ENCODE measurements around the gene KRT82. TPM values are rescaled to one million over a fixed set of nuclear protein-coding genes. Genes with fewer than 3 reads are reported as not detected.
A peak's percentile ranks its signal among the peaks of the same experiment; 100 is the strongest.

The KRT82 gene
- total RNA-seq, 1 donor from 2014 or later: not detected

DNA sequence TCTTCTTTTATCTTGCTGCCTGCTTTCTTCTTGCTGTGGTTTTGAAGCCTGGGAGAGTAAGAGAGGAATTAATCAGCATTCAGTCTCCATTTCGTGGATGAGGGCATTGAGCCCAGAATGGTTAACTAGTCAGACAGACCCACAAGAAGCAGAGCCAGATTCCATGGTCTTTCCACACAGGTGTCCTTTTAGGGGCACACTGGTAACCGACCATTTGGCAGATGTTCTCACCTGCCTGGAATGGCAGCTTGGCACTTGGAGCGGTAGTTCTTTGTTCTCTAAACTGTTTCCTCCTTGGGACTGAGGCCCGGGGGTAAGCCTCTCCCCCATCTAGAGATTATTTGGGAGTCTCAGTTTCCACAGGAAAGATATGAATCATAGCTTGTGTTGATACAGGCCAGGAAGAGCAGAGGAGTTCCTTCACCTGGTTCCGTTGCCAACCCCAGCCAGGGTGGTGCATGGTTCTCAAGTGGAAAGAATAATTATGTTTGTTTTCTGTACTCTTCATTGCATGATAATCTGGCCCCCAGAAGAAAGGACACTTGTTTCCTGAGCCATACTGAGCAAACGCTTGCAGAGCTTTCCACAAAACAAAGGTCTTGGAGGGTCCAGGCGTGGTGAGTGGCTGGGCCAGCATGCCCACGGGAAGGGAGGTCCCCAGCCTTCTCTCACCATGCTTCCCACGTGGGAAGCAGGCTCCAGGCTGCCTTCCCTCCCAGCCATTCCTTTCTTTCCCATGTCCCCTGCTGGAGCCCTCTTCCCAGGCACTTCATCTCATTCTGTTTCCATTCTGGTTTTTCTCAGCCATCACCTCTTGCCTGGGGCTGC is 30.1 kb upstream of the KRT82 start:
- DNase-seq (ENCODE audit: low read depth): peak; percentile 51

DNA sequence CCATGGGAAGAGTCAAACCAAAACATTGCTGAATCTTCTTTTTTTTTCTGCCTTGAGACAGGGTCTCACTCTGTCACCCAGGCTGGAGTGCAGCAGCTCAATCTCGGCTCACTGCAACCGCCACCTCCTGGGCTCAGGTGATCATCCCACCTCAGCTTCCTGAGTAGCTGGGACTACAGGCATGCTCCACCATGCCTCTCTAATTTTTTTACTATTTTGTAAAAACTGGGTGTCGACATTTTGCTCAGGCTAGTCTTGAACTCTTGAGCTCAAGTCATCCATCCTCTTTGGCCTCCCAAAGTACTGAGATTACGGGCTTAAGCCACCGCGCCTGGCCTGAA is 29.5 kb upstream of the KRT82 start:
- no peak for DNase-seq (ENCODE audit: low read depth)

DNA sequence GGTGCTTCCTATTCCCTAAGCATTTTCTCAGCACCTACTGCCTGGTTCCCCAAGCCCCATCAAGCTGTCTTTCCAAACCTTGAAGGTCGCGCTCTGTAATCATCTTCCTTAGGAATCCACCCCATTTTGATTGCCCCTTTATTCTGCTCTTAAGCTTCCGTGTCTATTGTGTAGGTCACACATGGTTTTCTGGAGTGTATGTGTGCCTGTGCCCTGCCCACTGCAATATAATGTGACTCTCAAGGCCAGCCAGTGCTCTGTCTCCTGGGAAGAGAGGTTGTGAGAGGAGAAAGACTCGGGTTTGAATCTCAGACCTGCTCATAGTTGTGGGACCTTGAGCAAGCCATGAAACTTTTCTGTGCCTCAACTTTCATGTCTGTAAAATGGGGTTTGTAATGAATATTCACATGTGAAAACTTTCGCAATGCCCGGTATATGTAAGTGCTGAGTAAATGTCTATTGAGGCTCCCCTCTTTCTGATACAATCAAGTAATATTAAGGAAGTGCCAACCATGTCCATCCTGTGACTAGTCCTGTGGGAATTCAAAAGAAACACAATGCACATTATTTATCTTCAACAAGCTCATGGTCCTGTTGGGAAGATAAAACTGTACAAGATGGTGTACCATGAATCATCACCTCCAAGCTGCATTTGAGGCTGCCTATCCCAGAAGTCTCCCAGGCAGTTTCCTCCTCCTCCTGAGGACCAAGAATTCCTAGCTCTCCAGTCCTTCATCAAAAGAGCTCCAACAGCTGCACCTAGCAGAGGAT is 28.8 kb upstream of the KRT82 start:
- DNase-seq (ENCODE audit: low read depth): peak; percentile 19

DNA sequence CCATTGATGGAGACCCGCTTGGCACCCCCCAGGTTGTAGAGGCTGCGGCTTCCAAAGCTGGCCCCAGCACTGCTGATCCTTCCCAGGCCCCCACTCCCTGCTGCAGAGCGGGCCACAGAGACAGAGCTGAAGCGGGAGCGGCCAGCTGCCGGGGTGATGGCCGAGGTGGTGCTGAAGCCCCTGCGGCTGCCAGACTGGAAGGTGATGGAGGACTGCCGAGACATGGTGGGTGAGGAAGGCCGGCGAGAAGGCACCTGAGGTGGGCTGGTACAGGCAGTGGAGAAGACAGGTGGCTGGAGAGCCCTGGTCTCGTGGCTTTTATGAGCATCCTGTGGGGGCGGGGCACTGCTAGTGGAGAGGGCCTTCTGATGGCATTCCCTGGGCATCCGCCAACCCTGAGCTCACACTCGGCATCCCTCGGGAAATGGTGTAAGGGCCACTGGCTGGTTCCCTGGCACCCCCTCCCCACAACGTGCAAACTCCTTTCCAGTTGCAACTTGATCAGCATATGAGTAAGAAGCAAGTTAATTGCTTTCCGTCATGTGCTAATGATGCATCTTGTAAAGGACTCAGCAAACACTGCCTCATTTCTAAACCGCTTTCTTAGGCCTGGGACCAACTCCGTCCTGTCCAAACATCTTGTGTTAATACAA is 28.1 kb upstream of the KRT82 start, which contains the start of gene KRT75:
TSS of gene KRT75 (minus strand) at position 291 of the 653 bp plus-strand sequence. CDS start at position 224, 67 bp downstream.
- peak; percentile 29 for DNase-seq (ENCODE audit: low read depth)

DNA sequence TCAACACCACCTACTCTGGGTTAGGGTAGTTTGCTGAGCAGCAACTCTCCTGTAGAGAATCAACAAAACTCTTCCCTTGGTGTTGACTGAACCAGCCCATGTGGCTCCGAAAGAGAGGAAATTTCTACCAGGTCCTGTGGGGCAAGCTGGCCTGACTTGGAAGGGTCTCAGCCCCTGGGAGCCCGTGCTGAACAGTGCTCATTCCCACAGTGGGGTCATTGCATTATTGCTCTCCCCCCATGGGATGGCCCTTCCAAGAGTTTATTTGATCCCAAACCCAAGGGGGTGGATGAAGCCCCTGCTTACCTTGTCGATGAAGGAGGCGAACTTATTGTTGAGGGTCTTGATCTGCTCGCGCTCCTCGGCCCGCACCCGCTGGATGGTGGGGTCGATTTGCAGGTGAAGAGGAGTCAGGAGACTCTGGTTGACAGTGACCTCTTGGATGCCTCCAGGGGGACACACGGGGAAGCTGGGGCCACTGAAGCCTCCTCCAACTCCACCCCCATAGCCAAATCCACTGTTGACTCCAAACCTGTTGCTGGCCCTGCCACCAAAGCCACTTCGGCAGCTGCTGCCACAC is 27.5 kb upstream of the KRT82 start:
- no peak for DNase-seq (ENCODE audit: low read depth)

DNA sequence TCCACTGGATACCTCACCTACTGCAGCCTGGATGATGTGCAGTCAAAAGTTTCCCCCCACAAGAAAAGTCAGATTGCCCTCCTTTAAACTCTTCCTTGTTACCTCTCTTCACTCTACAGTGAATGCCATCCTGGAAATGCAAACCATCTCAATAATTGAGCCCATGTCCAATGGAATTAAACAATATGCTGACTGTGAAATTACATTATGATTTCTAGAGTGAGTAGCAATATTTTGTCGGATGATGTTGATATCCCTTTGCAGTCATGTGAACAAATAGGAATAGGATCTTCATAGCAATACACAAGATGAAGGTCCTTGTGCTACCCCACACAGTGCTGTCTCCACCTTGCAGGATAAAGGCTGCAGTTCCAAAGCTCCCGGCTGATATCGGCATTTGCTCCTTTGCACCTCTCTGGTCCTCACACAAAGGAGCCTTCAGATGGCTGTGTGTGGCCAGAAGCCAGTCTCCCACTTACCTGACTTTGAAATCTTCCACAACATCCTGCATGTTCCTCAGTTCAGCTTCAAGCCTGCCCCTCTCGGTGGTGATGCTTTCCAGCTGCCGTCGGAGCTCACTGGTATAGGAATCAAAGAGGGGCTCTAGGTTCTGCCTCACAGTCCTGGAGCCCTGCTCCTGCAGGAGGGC is 26.5 kb upstream of the KRT82 start:
- no peak for DNase-seq (ENCODE audit: low read depth)

DNA sequence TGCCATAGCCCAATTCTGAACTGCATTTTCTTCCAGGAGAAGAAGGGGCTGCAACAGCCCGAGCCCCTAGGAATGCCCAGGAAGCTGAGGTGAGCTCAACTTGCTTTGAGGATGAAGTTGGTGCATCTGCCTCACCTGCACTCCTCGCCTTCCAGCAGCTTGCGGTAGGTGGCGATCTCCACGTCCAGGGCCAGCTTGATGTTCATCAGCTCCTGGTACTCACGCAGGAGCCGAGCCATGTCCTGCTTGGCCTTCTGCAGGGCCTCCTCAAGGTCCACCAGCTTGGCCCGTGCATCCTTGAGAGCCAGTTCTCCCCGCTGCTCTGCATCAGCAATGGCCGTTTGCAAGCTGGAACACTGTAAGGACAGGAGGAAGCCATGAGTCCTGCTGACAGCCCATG is 22.0 kb upstream of the KRT82 start:
- no peak for DNase-seq (ENCODE audit: low read depth)

DNA sequence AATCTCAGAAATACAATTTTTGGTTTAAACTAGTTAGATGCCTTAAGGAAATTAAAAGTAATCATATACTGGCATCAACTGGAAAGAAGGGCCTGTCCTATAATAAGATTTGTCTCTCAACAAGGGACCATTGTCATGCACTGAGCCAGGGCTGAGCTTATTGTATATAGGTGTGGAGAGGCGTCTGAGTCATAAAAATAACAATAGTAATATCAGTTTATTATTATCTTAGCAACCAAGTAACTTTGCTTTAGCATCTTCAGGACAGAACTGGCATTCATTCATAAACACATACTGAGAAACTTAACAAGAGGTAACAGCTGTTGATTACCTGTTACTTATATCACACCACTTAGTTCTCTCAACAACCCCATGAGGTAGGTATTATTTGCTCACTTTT is 20.9 kb upstream of the KRT82 start:
- no peak for DNase-seq (ENCODE audit: low read depth)

DNA sequence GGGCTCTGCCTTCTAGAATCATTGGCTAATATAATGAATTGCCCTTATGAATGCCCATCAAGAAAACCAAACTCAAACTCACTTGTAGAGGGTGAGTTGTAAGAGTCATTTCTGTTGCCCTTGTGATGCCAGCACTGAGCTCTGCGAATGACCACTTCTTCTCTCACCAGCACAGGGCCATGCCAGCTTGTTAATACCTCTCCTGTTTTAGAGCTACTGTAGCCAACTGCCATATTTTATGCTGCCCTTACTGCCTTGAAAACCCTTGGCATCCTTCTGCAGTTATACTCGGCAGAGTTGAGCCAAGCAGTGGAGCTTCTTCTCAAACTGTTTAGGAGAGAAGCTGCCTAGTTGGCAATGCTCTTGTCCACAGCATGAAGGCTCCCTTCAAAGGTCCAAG is 19.9 kb upstream of the KRT82 start:
- no peak for DNase-seq (ENCODE audit: low read depth)

DNA sequence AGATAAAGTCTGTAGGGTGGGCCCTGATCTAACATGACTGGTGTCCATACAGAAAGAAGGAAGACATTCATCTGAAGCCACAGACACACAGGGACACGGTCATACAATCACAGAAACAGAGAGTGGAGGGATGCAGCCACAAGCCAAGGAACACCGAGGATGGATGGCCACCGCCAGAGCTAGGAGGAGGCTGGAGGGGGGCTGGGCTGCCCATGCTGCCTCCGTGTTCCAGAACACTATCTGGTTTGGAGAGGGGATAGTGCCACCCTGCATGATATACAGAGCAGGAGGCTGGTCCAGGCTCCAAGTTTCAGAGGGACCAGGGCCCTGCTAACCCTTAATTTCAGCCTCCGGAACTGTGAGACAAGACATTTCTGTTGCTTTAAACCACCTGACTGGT is 19.3 kb upstream of the KRT82 start:
- no peak for DNase-seq (ENCODE audit: low read depth)

DNA sequence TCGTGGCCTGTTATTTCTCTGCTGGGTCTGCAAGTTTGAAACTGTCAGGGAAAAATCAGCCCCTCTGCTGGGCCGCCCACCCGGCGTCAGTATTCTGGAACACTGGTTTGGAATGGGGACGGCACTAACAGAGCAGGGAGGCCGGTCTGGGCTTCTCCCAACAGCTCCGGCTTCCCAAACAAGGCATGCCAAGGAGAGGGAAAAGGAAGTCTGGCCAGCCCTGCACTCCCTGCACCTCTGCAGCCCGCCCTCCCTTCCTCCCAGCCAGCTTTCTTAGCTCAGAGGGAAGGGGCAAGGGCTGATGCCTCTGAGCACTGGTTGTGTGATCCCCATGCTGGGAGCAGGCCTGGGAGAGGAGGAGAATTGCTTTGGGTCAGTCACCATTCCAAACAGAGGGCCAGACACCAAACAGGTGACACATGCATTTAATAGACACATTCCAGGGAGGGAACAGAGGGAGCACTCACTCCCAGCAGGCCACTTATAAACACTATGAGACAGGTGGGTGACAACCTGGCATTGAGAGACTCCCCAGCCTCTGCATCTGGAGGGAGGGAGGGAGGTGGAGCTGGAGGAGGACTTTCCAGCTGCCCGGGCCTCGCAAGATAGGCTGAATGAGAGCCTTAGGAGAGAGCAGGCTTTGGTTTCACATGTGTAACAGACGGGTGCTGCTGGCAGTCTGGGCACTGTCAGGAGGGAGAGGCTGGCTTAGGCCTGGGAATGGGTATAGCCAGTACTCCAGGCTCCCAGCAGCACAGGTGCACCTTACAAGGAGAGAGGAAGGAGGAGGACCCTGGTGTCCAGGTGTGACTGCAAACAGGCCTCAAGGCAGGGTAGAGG is 17.7 kb upstream of the KRT82 start:
- DNase-seq (ENCODE audit: low read depth): no peak

DNA sequence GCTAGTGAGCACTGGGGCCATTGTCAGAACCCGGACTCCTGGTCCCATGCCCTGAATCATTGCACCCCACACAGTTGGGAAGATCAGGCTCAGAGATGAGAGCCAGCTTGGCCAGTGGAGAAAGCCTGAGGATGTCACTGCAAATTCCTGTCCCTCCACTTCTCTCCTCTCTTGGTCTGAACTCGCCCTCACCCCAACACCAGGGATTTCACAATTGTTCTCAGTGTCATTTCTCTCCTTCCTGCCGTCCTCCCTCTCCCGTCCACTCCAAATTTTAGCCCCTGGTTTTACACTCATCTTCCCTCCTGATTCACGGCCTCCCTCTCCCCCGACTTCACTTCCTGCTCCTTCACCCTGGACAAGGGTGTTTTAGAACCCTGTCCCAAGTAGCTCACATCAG is 16.9 kb upstream of the KRT82 start:
- DNase-seq (ENCODE audit: low read depth): no peak

DNA sequence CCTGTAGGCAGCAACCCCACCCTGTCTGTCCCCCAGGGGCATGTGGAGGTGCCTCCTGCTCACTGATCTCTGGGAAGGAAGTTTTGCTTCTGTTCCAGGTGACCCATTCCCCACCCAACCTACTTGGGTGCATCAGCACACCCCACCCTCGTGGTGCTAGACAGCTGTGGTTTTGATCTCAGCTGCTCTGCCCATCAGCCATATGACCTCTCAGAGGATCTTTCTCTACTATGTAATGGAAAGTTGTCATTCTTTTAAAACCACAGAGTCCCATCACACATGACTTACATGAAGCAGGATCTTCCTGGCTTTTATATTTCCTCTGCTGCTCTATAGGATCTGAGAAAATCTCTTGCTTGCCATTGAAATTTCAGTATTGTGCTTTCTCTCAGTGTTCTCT is 13.5 kb upstream of the KRT82 start:
- DNase-seq (ENCODE audit: low read depth): peak; percentile 13

DNA sequence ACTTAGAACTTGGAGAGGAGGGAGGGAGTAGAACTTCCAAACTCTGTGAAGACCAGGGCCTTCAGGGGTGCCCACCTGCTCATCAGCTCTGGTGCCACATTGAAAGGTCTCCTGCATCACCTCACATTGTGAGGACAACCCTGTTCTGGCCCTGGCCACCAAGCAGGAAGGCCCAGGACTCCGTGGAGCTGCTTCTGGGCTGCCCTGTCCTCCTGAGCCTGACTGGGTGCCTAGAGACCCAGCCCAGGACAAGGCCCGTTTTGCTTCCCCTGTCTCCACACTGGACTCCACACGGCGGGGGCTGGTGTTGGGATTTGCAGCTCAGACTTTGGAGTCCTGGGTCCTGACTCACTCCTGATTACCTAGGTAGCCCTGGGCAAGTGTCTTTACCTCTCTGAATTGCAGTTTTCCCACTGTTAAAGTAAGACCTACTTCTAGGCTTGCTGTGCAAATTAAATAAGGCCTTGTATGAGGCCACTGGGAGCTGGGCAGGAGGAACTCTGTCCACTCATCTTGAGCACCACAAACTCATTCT is 12.5 kb upstream of the KRT82 start:
- no peak for DNase-seq (ENCODE audit: low read depth)

DNA sequence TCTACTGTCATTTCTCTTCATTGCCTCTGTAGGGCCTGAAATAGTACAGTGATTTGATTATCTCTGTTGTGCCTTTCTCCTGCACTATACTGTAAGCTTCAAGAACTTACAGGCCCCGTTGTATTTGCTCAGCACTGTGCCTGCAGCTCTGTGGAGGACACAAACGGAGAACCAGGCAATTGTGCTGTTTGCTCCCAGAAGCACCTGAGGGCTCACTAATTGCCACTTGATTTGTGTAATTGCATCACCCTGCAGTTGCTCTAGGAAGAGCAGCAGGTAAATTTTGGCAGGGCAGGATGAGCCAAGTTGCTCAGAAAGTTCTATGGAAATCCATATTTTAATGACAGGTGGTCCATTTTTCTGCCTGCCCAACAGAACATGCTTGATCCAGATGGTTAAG is 11.6 kb upstream of the KRT82 start:
- DNase-seq (ENCODE audit: low read depth): no peak

DNA sequence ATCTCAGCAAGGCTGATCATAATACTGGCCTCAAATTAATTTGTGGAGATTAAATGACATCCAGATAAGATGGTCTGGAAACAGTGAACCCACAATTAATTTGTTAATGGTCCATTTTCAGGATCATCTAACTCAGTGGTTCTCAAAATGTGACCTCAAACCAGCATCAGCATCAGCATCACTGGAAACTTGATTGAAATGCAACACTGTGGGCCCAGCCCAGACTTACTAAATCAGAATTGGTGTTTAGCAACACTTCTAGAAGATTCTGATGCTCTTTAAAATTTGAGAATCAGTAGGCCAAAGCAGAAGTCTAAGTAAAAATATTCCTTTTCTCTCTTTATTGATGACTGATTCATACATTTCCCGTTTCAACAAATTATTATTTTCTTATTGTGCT is 10.7 kb upstream of the KRT82 start:
- DNase-seq (ENCODE audit: low read depth): no peak

DNA sequence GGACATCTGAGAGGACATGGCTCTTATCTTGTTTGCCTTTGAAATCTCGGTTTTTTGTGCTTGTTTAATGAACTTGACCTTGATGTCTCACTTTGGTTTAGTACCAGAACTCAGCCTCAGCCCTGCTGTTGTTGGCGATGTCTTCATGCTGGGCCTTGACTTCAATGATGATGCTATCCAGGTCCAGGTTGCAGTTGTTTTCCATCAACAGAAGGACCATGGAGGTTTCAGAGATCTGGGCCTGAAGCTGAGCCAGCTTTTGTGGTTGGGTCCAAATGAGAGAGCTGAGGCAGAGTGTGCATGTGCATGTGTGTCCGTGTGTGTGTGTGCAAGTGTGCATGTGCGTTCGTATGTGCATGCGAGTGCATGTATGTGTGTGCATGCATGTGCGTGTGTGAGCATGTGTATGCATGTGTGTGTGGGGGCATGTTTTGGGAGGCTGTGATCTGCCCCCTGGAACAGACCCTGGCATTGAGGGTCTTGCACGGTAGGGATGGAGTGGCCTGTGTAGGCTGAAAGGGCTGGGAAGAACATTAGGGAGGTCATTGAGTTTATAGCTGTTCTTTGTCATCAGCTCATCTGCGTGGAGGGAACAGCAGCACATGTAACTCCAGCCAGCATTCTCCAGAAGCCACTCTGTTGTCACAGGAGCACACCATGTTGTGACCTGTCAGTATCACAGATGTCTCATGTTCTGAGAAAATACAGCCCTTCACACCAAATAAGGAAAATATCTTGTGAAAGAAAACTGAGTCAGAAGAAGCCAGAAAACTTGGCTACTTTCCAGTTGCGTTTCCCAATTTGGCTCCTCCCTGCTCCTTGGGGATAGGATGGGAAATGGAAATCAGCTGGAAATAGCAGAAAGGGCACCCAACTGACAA is 10.0 kb upstream of the KRT82 start:
- peak; percentile 62 for DNase-seq (ENCODE audit: low read depth)

DNA sequence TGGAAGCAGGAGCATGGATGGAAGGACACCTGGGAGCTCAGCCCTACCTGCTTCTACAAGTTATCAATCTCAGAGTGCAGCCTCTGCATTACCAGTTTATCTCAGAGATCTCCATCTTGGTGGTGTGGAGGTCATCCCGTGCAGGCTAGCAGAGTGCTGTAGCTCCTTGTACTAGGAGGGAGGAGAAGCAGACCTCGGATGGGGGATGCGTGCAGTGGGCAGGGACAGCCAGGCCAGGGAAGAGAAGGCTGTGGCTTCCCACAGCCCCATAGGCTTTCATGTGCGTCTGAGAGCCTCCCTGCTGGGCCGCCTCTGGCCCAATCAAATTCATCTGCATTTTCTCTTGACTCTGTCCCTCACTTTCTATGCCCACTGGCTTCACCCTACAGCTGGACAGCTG is 8.8 kb upstream of the KRT82 start:
- DNase-seq (ENCODE audit: low read depth): no peak

DNA sequence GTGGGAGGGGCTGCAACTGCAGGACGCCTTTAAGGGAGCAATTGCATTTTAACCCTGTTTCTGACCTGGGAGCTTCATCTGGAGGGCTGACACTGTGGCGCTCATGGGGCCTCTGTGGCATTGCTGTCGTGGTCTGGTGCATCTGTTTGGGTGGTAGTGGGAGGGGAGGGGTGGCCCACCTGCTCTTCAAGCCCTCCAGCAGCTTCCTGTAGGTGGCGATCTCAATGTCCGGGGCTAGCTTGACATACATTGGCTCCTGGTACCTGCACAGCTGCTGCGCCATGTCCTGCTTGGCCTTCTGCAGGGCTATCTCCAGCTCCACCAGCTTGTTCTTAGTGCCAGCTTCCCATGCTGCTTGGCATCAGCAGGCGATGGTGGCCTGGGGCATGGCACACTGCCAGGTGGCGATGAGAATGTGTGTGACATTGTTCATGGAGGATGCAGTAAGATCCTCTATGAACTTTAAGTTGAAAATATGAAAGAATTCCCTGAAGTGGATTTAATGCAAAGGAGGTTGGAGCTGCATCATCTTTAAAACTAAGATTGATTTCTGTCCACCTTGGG is 7.7 kb upstream of the KRT82 start:
- no peak for DNase-seq (ENCODE audit: low read depth)
